Measurements from ENCODE around the gene GNAI2. TPM values are rescaled to one million over a fixed set of nuclear protein-coding genes. Genes with fewer than 3 reads are reported as not detected.

The GNAI2 gene
- polyA plus RNA-seq, 1 donor (not counting 4 experiments of a cell fraction or from before 2014, with no cell fraction given) = 268 TPM

DNA sequence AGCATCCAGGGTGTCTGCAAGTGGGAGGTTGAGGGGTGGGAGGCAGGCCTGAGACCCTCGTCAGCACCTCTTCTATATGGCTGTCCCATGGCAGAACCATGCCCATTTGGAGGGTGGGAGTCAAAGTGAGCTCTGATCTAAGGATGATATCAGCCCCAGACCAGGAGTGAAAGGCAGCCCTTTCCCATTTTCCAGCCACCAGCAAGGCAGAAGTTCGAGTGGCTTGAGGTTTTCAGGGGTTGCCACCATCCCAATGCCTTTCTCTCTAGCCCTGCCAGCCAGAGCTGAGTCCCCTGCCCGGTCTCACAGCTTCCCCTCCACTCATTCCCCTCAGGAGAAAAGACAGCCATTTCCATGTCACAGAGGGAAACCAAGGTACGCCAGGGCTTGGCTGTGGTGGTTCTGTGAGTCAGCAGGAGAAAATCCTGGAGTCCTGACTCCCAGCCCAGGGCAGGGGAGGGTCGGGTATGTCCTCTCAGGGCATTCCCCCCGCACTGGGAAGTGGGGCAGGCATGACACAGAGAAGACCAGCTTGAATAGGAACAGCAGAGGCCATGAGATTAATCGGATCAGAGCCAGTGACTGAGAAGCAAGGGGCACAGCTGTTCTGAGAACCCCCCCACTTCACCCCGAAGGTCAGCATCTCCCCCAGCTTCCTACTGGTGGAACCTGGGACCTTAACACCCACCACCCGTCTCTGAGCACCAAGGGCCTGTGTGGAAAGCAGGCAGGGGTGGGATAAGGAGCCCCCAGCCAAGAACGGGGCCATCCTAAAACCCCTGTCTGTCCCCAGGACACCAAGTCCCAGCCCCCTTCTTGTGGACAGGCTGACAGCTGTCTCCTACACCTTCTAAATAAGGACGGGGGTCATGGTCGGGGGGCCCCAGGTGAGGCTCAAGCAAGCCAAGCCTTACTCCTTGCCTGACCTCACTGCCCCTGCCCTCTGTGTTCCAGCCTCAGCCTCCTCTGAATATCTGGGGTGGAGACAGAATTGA, 31.9 kb upstream of the GNAI2 start:
- H3K4me3 ChIP-seq (ENCODE audit: control insufficient read depth in 2 of 3, extremely low read depth in 1 of 3, insufficient read depth in 2 of 3, low read depth in 1 of 3, low read length in 3 of 3) = no peak overlapping the region
- FAIRE-seq = no peak
- no peaks in the 10 kb centered on the region for H3K9me1 ChIP-seq (ENCODE audit: control insufficient read depth, extremely low read depth, insufficient read depth, low read length)
- H3K27me3 ChIP-seq (ENCODE audit: control insufficient read depth, extremely low read depth, insufficient read depth, low read length) = peaks cover 63% of the 10 kb centered on the region
- H3K4me1 ChIP-seq (ENCODE audit: control insufficient read depth, extremely low read depth, insufficient read depth, low read length) = peaks cover 9% of the 10 kb centered on the region
- no peaks in the 10 kb centered on the region for H3K9me3 ChIP-seq (ENCODE audit: control insufficient read depth, low read depth, low read length)
- dilution Hi-C loops (cut with MboI; ENCODE audit: extremely low pct_ligation_motif_present, low sequenced_read_pairs) = no loop called here
- H3K36me3 ChIP-seq (ENCODE audit: control insufficient read depth in 2 of 2, extremely low read depth in 1 of 2, insufficient read depth in 2 of 2, low read length in 2 of 2) = no peaks in the 10 kb centered on the region
- no peak overlapping the region for H3K4me2 ChIP-seq (ENCODE audit: control insufficient read depth, extremely low read depth, insufficient read depth, low read depth, low read length)
- no peaks in the 10 kb centered on the region for H4K20me1 ChIP-seq (ENCODE audit: control insufficient read depth, extremely low read depth, insufficient read depth, low read length)
- H3K27ac ChIP-seq (ENCODE audit: control insufficient read depth, insufficient read depth, low read length) = no peak overlapping the region
- TF ChIP-seq EZH2 (IDR thresholded peaks at IDR 0.05; ENCODE audit: low read length) = peak; percentile 35
- TF ChIP-seq, protein P1, sequence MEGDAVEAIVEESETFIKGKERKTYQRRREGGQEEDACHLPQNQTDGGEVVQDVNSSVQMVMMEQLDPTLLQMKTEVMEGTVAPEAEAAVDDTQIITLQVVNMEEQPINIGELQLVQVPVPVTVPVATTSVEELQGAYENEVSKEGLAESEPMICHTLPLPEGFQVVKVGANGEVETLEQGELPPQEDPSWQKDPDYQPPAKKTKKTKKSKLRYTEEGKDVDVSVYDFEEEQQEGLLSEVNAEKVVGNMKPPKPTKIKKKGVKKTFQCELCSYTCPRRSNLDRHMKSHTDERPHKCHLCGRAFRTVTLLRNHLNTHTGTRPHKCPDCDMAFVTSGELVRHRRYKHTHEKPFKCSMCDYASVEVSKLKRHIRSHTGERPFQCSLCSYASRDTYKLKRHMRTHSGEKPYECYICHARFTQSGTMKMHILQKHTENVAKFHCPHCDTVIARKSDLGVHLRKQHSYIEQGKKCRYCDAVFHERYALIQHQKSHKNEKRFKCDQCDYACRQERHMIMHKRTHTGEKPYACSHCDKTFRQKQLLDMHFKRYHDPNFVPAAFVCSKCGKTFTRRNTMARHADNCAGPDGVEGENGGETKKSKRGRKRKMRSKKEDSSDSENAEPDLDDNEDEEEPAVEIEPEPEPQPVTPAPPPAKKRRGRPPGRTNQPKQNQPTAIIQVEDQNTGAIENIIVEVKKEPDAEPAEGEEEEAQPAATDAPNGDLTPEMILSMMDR (optimal IDR thresholded peaks at IDR 0.05 in 1 of 3, IDR thresholded peaks at IDR 0.05 in 1 of 3, conservative IDR thresholded peaks at IDR 0.05 in 1 of 3; ENCODE audit: extremely low read depth in 1 of 3, insufficient read depth in 2 of 3, low read length in 3 of 3) = no peak
- no peak overlapping the region for H3K9ac ChIP-seq (ENCODE audit: control insufficient read depth, extremely low read depth, insufficient read depth, low read length)
- H2AFZ ChIP-seq (ENCODE audit: control insufficient read depth, low read length) = no peak overlapping the region
- H3K79me2 ChIP-seq (ENCODE audit: control insufficient read depth, insufficient read depth, low read length) = no peaks in the 10 kb centered on the region
- no peak for DNase-seq (ENCODE audit: low read depth, low spot score)

DNA sequence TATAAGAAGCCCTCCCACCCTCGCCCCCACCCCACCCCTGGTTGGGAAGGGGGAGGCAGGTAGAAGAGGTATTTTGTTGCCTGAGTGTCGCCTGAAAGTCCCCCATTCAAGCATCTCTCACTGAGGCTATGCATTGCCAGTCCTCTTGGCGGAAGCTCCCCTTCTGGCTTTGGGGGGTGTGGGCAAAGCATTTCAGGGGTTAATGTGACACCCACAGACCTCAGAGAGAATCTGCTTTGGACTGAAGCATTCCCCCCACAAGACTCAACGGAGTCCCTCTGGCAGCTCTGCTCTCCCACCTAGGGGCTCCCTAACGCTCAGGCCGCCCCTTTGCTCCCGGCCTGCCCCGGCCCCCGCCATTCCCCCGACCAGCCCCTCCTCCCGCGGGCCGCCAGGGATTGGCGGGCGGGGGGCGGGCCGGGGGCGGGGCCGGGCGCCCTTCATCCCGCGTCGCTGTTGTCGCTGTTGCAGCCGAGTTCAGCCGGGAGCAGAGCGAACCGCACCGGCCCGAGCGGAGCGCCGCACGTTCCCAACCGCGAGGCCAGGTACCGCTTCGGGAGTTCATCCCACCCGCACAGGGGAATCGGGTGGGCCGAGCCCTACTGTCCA, 31.1 kb upstream of the GNAI2 start, which contains the start of gene SLC38A3:
Gene SLC38A3 (plus strand): TSS at position 468 of the 609 bp plus-strand sequence. CDS start 8,929 bp downstream, outside the sequence.
- dilution Hi-C loops (cut with MboI; ENCODE audit: extremely low pct_ligation_motif_present, low sequenced_read_pairs) = no loop called here
- no peaks in the 10 kb centered on the region for H3K36me3 ChIP-seq (ENCODE audit: control insufficient read depth in 2 of 2, extremely low read depth in 1 of 2, insufficient read depth in 2 of 2, low read length in 2 of 2)
- FAIRE-seq (no peak), DNase-seq (ENCODE audit: low read depth, low spot score) (no peak)
- no peaks in the 10 kb centered on the region for H4K20me1 ChIP-seq (ENCODE audit: control insufficient read depth, extremely low read depth, insufficient read depth, low read length)
- H3K79me2 ChIP-seq (ENCODE audit: control insufficient read depth, insufficient read depth, low read length) = no peaks in the 10 kb centered on the region
- H2AFZ ChIP-seq (ENCODE audit: control insufficient read depth, low read length) = no peak within 1 kb of the TSS
- peak within 1 kb of the TSS in 1 of 3 experiments; percentile 27 for H3K4me3 ChIP-seq (ENCODE audit: control insufficient read depth in 2 of 3, extremely low read depth in 1 of 3, insufficient read depth in 2 of 3, low read depth in 1 of 3, low read length in 3 of 3)
- H3K9me3 ChIP-seq (ENCODE audit: control insufficient read depth, low read depth, low read length) = no peaks in the 10 kb centered on the region
- no peak within 1 kb of the TSS for H3K9ac ChIP-seq (ENCODE audit: control insufficient read depth, extremely low read depth, insufficient read depth, low read length)
- peaks cover 9% of the 10 kb centered on the region for H3K4me1 ChIP-seq (ENCODE audit: control insufficient read depth, extremely low read depth, insufficient read depth, low read length)
- no peak within 1 kb of the TSS for H3K27ac ChIP-seq (ENCODE audit: control insufficient read depth, insufficient read depth, low read length)
- H3K9me1 ChIP-seq (ENCODE audit: control insufficient read depth, extremely low read depth, insufficient read depth, low read length) = no peaks in the 10 kb centered on the region
- H3K4me2 ChIP-seq (ENCODE audit: control insufficient read depth, extremely low read depth, insufficient read depth, low read depth, low read length) = peak within 1 kb of the TSS; percentile 41
- TF ChIP-seq, protein P1 (optimal IDR thresholded peaks at IDR 0.05 in 1 of 3, IDR thresholded peaks at IDR 0.05 in 1 of 3, conservative IDR thresholded peaks at IDR 0.05 in 1 of 3; ENCODE audit: extremely low read depth in 1 of 3, insufficient read depth in 2 of 3, low read length in 3 of 3) = no peak
- TF ChIP-seq EZH2 (IDR thresholded peaks at IDR 0.05; ENCODE audit: low read length) = no peak
- H3K27me3 ChIP-seq (ENCODE audit: control insufficient read depth, extremely low read depth, insufficient read depth, low read length) = peaks cover 67% of the 10 kb centered on the region
